ENCODE results near the gene CTTN. TPM values are rescaled to one million over a fixed set of nuclear protein-coding genes. Genes with fewer than 3 reads are reported as not detected.

The CTTN gene
- total RNA-seq, 1 donor from 2014 or later, result 458 TPM

GRCh38 chr11:70437111-70437784, 38.9 kb downstream of the CTTN start:
- Mint-ChIP-seq H3K4me1 (ENCODE audit: unreplicated experiment) (no peaks in the 10 kb centered on the region), H3K9me3 (ENCODE audit: unreplicated experiment) (no peaks in the 10 kb centered on the region), H3K36me3 (ENCODE audit: low read depth, unreplicated experiment) (peaks cover 64% of the 10 kb centered on the region), H3K27me3 (ENCODE audit: unreplicated experiment) (peaks cover 7% of the 10 kb centered on the region), H3K4me3 (ENCODE audit: unreplicated experiment) (no peak overlapping the region), H3K27ac (ENCODE audit: unreplicated experiment) (no peak overlapping the region)
- no peak for DNase-seq (ENCODE audit: low spot score)
- TF ChIP-seq, protein P1, sequence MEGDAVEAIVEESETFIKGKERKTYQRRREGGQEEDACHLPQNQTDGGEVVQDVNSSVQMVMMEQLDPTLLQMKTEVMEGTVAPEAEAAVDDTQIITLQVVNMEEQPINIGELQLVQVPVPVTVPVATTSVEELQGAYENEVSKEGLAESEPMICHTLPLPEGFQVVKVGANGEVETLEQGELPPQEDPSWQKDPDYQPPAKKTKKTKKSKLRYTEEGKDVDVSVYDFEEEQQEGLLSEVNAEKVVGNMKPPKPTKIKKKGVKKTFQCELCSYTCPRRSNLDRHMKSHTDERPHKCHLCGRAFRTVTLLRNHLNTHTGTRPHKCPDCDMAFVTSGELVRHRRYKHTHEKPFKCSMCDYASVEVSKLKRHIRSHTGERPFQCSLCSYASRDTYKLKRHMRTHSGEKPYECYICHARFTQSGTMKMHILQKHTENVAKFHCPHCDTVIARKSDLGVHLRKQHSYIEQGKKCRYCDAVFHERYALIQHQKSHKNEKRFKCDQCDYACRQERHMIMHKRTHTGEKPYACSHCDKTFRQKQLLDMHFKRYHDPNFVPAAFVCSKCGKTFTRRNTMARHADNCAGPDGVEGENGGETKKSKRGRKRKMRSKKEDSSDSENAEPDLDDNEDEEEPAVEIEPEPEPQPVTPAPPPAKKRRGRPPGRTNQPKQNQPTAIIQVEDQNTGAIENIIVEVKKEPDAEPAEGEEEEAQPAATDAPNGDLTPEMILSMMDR (IDR thresholded peaks at IDR 0.05; ENCODE audit: unreplicated experiment), result no peak

GRCh38 chr11:70440206-70440605, 41.9 kb downstream of the CTTN start:
- H3K9me3 Mint-ChIP-seq (ENCODE audit: unreplicated experiment), result no peaks in the 10 kb centered on the region
- H3K36me3 Mint-ChIP-seq (ENCODE audit: low read depth, unreplicated experiment), result peaks cover 44% of the 10 kb centered on the region
- H3K4me3 Mint-ChIP-seq (ENCODE audit: unreplicated experiment), result peak overlapping the region; percentile 57
- peaks cover 9% of the 10 kb centered on the region for H3K27me3 Mint-ChIP-seq (ENCODE audit: unreplicated experiment)
- TF ChIP-seq, protein P1 (IDR thresholded peaks at IDR 0.05; ENCODE audit: unreplicated experiment), result no peak
- no peak overlapping the region for H3K27ac Mint-ChIP-seq (ENCODE audit: unreplicated experiment)
- DNase-seq (ENCODE audit: low spot score), result no peak
- H3K4me1 Mint-ChIP-seq (ENCODE audit: unreplicated experiment), result peaks cover 16% of the 10 kb centered on the region

DNA sequence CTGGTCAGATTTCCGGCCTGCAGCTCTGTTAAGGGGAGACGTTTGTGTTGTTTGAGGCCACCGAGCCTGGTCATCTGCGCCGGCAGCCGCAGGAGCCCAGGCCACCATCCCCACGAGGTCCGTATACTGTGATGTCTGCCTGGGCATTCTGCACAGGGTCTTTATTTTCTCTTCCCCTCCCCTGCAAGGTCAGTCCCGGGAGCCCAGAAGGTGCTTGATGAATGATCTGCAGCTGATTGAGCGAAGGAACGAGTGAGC, 45.4 kb downstream of the CTTN start:
- Mint-ChIP-seq H3K27me3 (ENCODE audit: unreplicated experiment) (peaks cover 8% of the 10 kb centered on the region), H3K4me1 (ENCODE audit: unreplicated experiment) (peaks cover 18% of the 10 kb centered on the region), H3K36me3 (ENCODE audit: low read depth, unreplicated experiment) (peaks cover 15% of the 10 kb centered on the region), H3K9me3 (ENCODE audit: unreplicated experiment) (peaks cover 2% of the 10 kb centered on the region), H3K4me3 (ENCODE audit: unreplicated experiment) (no peak overlapping the region), H3K27ac (ENCODE audit: unreplicated experiment) (no peak overlapping the region)
- TF ChIP-seq, protein P1 (IDR thresholded peaks at IDR 0.05; ENCODE audit: unreplicated experiment), result no peak
- no peak for DNase-seq (ENCODE audit: low spot score)

DNA sequence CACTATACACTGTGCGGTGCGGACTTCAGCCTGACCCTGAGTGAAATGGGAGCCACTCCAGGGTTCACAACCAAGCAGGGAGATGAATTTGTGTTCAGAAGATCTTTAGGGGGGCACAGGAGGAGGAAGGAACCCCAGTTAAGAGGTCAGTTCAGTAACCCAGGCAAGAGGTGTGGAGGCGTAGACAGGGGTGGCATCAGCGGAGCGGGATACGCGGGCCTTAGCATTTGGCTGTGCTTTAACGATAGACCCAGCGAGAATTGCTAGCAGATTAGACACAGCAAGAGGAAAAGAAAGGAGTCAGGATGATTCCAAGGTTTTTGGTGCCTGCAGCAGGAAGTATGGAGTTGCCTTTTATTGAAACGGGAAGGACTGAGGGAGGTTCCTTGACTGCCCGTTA, 46.8 kb downstream of the CTTN start:
- H3K9me3 Mint-ChIP-seq (ENCODE audit: unreplicated experiment), result peaks cover 12% of the 10 kb centered on the region
- H3K27ac Mint-ChIP-seq (ENCODE audit: unreplicated experiment), result no peak overlapping the region
- TF ChIP-seq, protein P1 (IDR thresholded peaks at IDR 0.05; ENCODE audit: unreplicated experiment), result no peak
- peaks cover 10% of the 10 kb centered on the region for H3K27me3 Mint-ChIP-seq (ENCODE audit: unreplicated experiment)
- H3K36me3 Mint-ChIP-seq (ENCODE audit: low read depth, unreplicated experiment), result peaks cover 22% of the 10 kb centered on the region
- no peak overlapping the region for H3K4me3 Mint-ChIP-seq (ENCODE audit: unreplicated experiment)
- no peak for DNase-seq (ENCODE audit: low spot score)
- H3K4me1 Mint-ChIP-seq (ENCODE audit: unreplicated experiment), result peaks cover 18% of the 10 kb centered on the region

DNA sequence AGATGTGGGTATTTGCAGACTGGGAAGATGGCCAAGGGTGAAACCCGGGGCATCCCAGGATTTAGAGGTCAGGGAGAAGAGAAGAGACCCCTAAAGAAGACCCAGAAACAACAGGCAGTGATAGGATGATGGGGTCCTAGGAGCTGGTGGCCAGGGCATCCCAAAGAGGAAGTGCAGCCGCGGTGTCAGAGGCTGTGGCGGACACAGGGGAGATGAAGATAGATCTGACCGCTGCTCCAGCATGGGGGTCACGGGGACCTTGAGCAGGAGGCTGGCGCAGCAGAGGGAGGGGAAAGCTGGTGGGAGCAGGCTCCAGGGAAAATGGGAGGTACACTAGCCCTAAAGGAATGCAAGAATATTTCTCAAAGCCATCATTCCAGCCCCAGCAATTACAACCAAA, 47.3 kb downstream of the CTTN start:
- Mint-ChIP-seq H3K9me3 (ENCODE audit: unreplicated experiment) (peaks cover 12% of the 10 kb centered on the region), H3K4me1 (ENCODE audit: unreplicated experiment) (peaks cover 18% of the 10 kb centered on the region), H3K27me3 (ENCODE audit: unreplicated experiment) (peaks cover 10% of the 10 kb centered on the region), H3K27ac (ENCODE audit: unreplicated experiment) (no peak overlapping the region), H3K4me3 (ENCODE audit: unreplicated experiment) (no peak overlapping the region), H3K36me3 (ENCODE audit: low read depth, unreplicated experiment) (peaks cover 21% of the 10 kb centered on the region)
- no peak for DNase-seq (ENCODE audit: low spot score)
- TF ChIP-seq, protein P1 (IDR thresholded peaks at IDR 0.05; ENCODE audit: unreplicated experiment), result no peak

All from endothelial cell (in vitro differentiated cells).